CD14-positive monocyte (primary cell): ENCODE results near the gene LENEP. TPM values are rescaled to one million over a fixed set of nuclear protein-coding genes. Genes with fewer than 3 reads are reported as not detected.

Source experiments
- DNase-seq, 3 donors: peaks; one replicate each; pipeline ENCODE4 v3.0.0-alpha.2; 2011 to 2022
- H2AFZ ChIP-seq: 2 replicates; pipeline ENCODE4 v1.6.0; 2012; ENCODE audit warnings: mild to moderate bottlenecking, low read depth, low read length, inconsistent platforms; ENCODE audit not compliant: insufficient read depth, poor library complexity, severe bottlenecking
- H3K27ac ChIP-seq, 2 donors: 1 replicate in 1 of 2; 2 replicates in 1 of 2; pipeline ENCODE4 v1.5.1; 2012 to 2013; ENCODE audit warnings: low read length in 2 of 2, control low read depth in 1 of 2, inconsistent platforms in 1 of 2, low read depth in 1 of 2, mild to moderate bottlenecking in 1 of 2
- H3K27me3 ChIP-seq, 2 donors: one replicate each; pipeline versions ENCODE4 v1.6.0 to v1.6.1; 2011 to 2013; ENCODE audit warnings: low read length in 2 of 2; ENCODE audit not compliant: control insufficient read depth in 2 of 2, insufficient read depth in 2 of 2
- H3K36me3 ChIP-seq, 2 donors: replicated peaks in 1 of 2; 1 replicate in 1 of 2; 2 replicates in 1 of 2; pipeline versions ENCODE4 v1.5.1 to v1.6.1; 2012 to 2013; ENCODE audit warnings: low read length in 2 of 2, control low read depth in 1 of 2, inconsistent platforms in 1 of 2, mild to moderate bottlenecking in 1 of 2; ENCODE audit not compliant: insufficient read depth in 2 of 2, control insufficient read depth in 1 of 2
- H3K4me1 ChIP-seq, 2 donors: 1 replicate in 1 of 2; 2 replicates in 1 of 2; pipeline versions ENCODE4 v1.5.1 to v1.6.1; 2012 to 2013; ENCODE audit warnings: low read length in 2 of 2, control low read depth in 1 of 2, inconsistent platforms in 1 of 2, mild to moderate bottlenecking in 1 of 2, moderate library complexity in 1 of 2; ENCODE audit not compliant: insufficient read depth in 2 of 2, control insufficient read depth in 1 of 2
- H3K4me2 ChIP-seq: replicated peaks from 2 replicates; pipeline ENCODE3; 2012; ENCODE audit warnings: low read length, moderate library complexity, mild to moderate bottlenecking; ENCODE audit not compliant: poor library complexity, severe bottlenecking; ENCODE audit errors: extremely low read depth
- H3K4me3 ChIP-seq, 3 experiments: fragments of 200-600 bp in 1 of 3; sonication (generic) in 1 of 3; replicated peaks in 1 of 3; 1 replicate in 2 of 3; 2 replicates in 1 of 3; pipeline ENCODE4 v1.5.1; 2011 to 2013; ENCODE audit warnings: low read length in 3 of 3, mild to moderate bottlenecking in 3 of 3, control low read depth in 2 of 3, low read depth in 2 of 3, inconsistent platforms in 1 of 3, moderate library complexity in 1 of 3
- H3K79me2 ChIP-seq: 2 replicates; pipeline ENCODE4 v1.6.0; 2012; ENCODE audit warnings: mild to moderate bottlenecking, control low read depth, inconsistent platforms, low read length, moderate library complexity; ENCODE audit not compliant: insufficient read depth
- H3K9ac ChIP-seq: 2 replicates; pipeline ENCODE4 v1.6.0; 2017; ENCODE audit warnings: low read length, mild to moderate bottlenecking; ENCODE audit not compliant: insufficient read depth, poor library complexity, severe bottlenecking
- H3K9me3 ChIP-seq, 2 donors: replicated peaks in 1 of 2; 1 replicate in 1 of 2; 2 replicates in 1 of 2; pipeline versions ENCODE4 v1.5.1 to v1.6.1; 2012 to 2013; ENCODE audit warnings: low read length in 2 of 2, control low read depth in 1 of 2; ENCODE audit not compliant: control insufficient read depth in 1 of 2, insufficient read depth in 1 of 2
- H4K20me1 ChIP-seq: 2 replicates; pipeline ENCODE4 v1.6.0; 2012; ENCODE audit warnings: mild to moderate bottlenecking, low read length, control low read depth, moderate library complexity; ENCODE audit not compliant: insufficient read depth
- H3K27ac Mint-ChIP-seq, 7 donors: one replicate each; pipeline ENCODE4 v1.8.0; 2020; ENCODE audit warnings: mild to moderate bottlenecking in 7 of 7, mixed read lengths in 7 of 7, moderate library complexity in 6 of 7, inconsistent platforms in 2 of 7
- H3K27me3 Mint-ChIP-seq, 3 donors: one replicate each; pipeline ENCODE4 v1.8.0; 2021 to 2022; ENCODE audit warnings: low read depth in 3 of 3, mild to moderate bottlenecking in 3 of 3, mixed read lengths in 3 of 3, moderate library complexity in 3 of 3, inconsistent platforms in 1 of 3
- H3K36me3 Mint-ChIP-seq, 2 donors: one replicate each; pipeline ENCODE4 v1.8.0; 2020; ENCODE audit warnings: mixed read lengths in 2 of 2, inconsistent platforms in 1 of 2, mild to moderate bottlenecking in 1 of 2
- H3K4me1 Mint-ChIP-seq: one replicate; pipeline ENCODE4 v1.8.0; 2020; ENCODE audit warnings: mild to moderate bottlenecking, mixed read lengths
- H3K4me3 Mint-ChIP-seq, 2 donors: one replicate each; pipeline ENCODE4 v1.8.0; 2020; ENCODE audit warnings: mild to moderate bottlenecking in 2 of 2, mixed read lengths in 2 of 2, moderate library complexity in 1 of 2
- H3K9me3 Mint-ChIP-seq, 7 donors: one replicate each; pipeline ENCODE4 v1.8.0; 2020 to 2022; ENCODE audit warnings: mixed read lengths in 7 of 7, mild to moderate bottlenecking in 6 of 7, moderate library complexity in 6 of 7, inconsistent platforms in 2 of 7
- WGBS: methylation state at CpG from one replicate; pipeline ENCODE4 v1.1.5; 2013; ENCODE audit warnings: missing lambda C conversion rate; ENCODE audit not compliant: insufficient coverage; 5-methylcytosine and 5-hydroxymethylcytosine counted together
- intact Hi-C, 2 donors: fragments of 100-400 bp; cut with micrococcal nuclease; formaldehyde crosslinking; loops; one replicate each; pipeline versions ENCODE4 v1.15.0 to v1.15.1; 2023
- polyA plus RNA-seq, 3 donors: library from polyadenylated mRNA; depleted of rRNA in 1 of 3; unstranded in 2 of 3; stranded (reverse) in 1 of 3; fragments of 300-500 nt in 2 of 3; fragments of >200 nt in 1 of 3; fragmentation: Illumina TruSeq in 2 of 3; gene quantifications; 1 replicate in 2 of 3; 2 replicates in 1 of 3; pipeline ENCODE4 v1.2.3, GENCODE V29; 2012 to 2021
- TF ChIP-seq, protein P1 (sequence below): fragments of 200-600 bp; IDR thresholded peaks from one replicate; pipeline ENCODE4 v1.8.0; 2022; ENCODE audit warnings: antibody characterized with exemption, mild to moderate bottlenecking

Gene LENEP
- polyA plus RNA-seq, 3 donors, result not detected

DNA sequence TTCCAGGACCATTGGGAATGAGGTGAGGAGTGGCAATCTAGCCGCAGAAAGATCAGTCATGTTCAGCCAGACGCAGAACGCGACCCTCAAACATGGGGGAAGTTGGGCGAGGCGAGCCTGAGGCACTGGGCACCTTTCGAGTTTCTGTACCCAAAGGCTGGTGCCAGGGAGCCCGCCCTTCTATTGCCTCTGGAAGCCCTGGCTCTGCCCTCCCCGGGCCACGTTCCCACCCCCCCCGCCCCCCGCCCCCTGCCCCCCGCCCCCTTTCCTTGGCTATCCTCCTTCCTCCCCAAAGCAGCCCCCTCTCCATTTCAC, 7.0 kb downstream of the LENEP start:
- H3K27ac Mint-ChIP-seq, result peak overlapping the region; percentile 87 to 96 (median 90)
- H3K9me3 ChIP-seq, result no peaks in the 10 kb centered on the region
- peak overlapping the region; percentile 90 for H3K4me2 ChIP-seq
- peaks cover 0 to 3% of the 10 kb centered on the region in 2 donors for H3K36me3 Mint-ChIP-seq
- H3K4me1 Mint-ChIP-seq, result peaks cover 50% of the 10 kb centered on the region
- peak overlapping the region; percentile 94 to 96 for H3K4me3 Mint-ChIP-seq
- peak overlapping the region; percentile 87 to 95 for H3K27ac ChIP-seq
- H3K27me3 ChIP-seq, result no peaks in the 10 kb centered on the region
- H3K4me3 ChIP-seq, result peak overlapping the region; percentile 67 to 98 (median 77)
- H3K27me3 Mint-ChIP-seq, result peaks cover 0 to 4% (median 0%) of the 10 kb centered on the region in 3 donors
- H3K79me2 ChIP-seq, result peaks cover 56% of the 10 kb centered on the region
- H4K20me1 ChIP-seq, result peaks cover 12% of the 10 kb centered on the region
- 0% methylated on average over 4 of the region's 13 CpGs for WGBS
- no peaks in the 10 kb centered on the region for H3K36me3 ChIP-seq
- TF ChIP-seq, protein P1, sequence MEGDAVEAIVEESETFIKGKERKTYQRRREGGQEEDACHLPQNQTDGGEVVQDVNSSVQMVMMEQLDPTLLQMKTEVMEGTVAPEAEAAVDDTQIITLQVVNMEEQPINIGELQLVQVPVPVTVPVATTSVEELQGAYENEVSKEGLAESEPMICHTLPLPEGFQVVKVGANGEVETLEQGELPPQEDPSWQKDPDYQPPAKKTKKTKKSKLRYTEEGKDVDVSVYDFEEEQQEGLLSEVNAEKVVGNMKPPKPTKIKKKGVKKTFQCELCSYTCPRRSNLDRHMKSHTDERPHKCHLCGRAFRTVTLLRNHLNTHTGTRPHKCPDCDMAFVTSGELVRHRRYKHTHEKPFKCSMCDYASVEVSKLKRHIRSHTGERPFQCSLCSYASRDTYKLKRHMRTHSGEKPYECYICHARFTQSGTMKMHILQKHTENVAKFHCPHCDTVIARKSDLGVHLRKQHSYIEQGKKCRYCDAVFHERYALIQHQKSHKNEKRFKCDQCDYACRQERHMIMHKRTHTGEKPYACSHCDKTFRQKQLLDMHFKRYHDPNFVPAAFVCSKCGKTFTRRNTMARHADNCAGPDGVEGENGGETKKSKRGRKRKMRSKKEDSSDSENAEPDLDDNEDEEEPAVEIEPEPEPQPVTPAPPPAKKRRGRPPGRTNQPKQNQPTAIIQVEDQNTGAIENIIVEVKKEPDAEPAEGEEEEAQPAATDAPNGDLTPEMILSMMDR, result no peak
- intact Hi-C loops, result loop anchor here (2.0 to 5.0 kb wide), 4 partner anchors 16 to 62 kb away; partner anchors contain the start of genes PYGO2 (in 2 of the 2), ADAM15 (in 1 of the 2) and EFNA4 (in 1 of the 2)
- H3K4me1 ChIP-seq, result peaks cover 60 to 71% of the 10 kb centered on the region in 2 donors
- no peaks in the 10 kb centered on the region for H3K9me3 Mint-ChIP-seq
- peak overlapping the region; percentile 48 for H2AFZ ChIP-seq
- peak overlapping the region; percentile 81 for H3K9ac ChIP-seq
- DNase-seq, result no peak

DNA sequence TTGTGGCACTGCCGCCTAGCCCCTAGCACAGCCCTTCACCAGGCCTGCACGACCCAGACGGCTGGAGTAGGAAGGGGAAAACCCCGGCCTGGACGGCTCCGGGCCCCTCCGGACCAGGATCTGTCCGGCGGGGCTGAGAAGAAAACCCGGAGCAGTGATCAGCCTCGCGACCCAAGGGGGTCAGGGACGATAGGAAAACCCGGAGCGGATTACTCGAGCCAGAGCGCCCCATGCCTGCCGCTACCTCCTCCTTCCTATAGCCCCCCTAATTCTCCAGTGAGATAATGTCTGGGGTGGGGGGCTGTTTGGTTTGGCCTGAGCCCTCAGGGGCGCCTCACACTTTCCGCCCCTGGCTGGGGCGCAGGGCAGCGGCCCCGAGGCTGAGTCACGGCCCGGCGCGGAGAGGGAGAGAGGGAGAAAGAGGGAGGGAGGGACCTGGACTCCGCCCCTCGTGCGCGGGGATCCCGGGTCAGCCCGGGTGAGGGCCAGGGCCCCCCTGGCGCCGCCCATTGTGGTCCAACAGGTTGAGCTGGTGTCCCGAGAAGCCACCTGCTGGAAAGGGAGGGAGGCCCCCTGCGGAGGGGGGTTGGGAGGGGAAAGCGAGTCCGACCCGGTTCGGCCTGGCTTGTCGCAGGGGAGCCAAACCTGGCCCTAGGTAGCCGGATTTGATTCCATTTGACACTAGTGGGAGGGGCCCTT, 7.5 kb downstream of the LENEP start:
- DNase-seq, result peak; percentile 67 to 76 (median 75)
- no peaks in the 10 kb centered on the region for H3K36me3 ChIP-seq
- H3K36me3 Mint-ChIP-seq, result peaks cover 0 to 3% of the 10 kb centered on the region in 2 donors
- H4K20me1 ChIP-seq, result peaks cover 12% of the 10 kb centered on the region
- H3K27me3 ChIP-seq, result no peaks in the 10 kb centered on the region
- H3K27ac ChIP-seq, result peak overlapping the region; percentile 87 to 95
- peak overlapping the region; percentile 55 for H2AFZ ChIP-seq
- H3K4me1 ChIP-seq, result peaks cover 61 to 71% of the 10 kb centered on the region in 2 donors
- peak overlapping the region; percentile 81 for H3K9ac ChIP-seq
- TF ChIP-seq, protein P1, result no peak
- peak overlapping the region; percentile 90 for H3K4me2 ChIP-seq
- H3K9me3 Mint-ChIP-seq, result no peaks in the 10 kb centered on the region
- peak overlapping the region; percentile 67 to 98 (median 77) for H3K4me3 ChIP-seq
- no peaks in the 10 kb centered on the region for H3K9me3 ChIP-seq
- peaks cover 61% of the 10 kb centered on the region for H3K79me2 ChIP-seq
- intact Hi-C loops, result loop anchor here (2.0 to 5.0 kb wide), 4 partner anchors 16 to 61 kb away; partner anchors contain the start of genes PYGO2 (in 2 of the 2), ADAM15 (in 1 of the 2) and EFNA4 (in 1 of the 2)
- peak overlapping the region; percentile 87 to 96 for H3K4me3 Mint-ChIP-seq
- peaks cover 53% of the 10 kb centered on the region for H3K4me1 Mint-ChIP-seq
- H3K27ac Mint-ChIP-seq, result peak overlapping the region; percentile 90 to 96 (median 94)
- peaks cover 0 to 4% (median 0%) of the 10 kb centered on the region in 3 donors for H3K27me3 Mint-ChIP-seq
- 0% methylated on average over 28 of the region's 43 CpGs for WGBS
